LNCAP (cell line): ENCODE results near the gene B4GALT2.

Experiments used
- CTCF ChIP-seq: fragments of 450-650 bp; IDR thresholded peaks from 2 replicates; pipeline ENCODE4 v1.5.1; 2017; ENCODE audit warnings: mild to moderate bottlenecking

Gene B4GALT2

GRCh38 chr1:44025816-44026215 is 46.8 kb downstream of the B4GALT2 start:
- no peak for TF ChIP-seq CTCF

GRCh38 chr1:44027320-44027719 is 48.3 kb downstream of the B4GALT2 start:
- TF ChIP-seq CTCF: no peak

DNA sequence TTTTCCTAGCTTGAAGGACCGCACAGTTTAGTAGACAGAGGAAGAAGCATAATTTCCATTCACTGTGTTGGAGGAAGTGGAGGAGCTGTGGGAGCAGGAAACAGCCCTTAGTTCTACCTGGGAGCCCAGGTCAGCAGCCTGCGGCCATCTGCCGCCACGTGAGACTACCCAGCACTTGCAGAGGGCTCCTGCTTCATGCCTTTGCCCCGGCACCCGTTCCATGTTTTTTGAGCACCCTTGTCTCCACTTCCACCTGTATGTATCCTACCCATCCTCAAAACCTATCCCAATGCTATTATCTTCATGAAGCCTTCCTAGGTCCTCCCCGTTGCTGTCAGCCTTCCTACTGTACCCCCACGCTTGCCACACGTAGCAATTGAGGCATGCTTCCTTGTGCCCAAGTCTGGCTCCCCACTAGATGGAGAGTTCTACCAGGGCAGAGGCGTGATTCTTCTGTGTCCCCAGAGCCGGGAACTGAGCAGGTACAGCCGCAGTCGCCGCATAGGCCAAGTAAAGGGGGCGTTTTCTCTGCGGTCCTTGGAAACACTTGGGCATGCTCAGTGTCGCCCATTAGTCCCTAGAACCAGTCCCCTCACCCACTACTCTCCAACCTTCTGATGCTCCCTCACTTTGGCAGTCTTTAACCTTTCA is 50.4 kb downstream of the B4GALT2 start:
- no peak for TF ChIP-seq CTCF

- no peak for TF ChIP-seq CTCF
Measured at GRCh38 chr1:44029911-44030604, 51.0 kb downstream of the B4GALT2 start.

GRCh38 chr1:44030605-44031251 is 51.7 kb downstream of the B4GALT2 start:
- TF ChIP-seq CTCF: no peak

DNA sequence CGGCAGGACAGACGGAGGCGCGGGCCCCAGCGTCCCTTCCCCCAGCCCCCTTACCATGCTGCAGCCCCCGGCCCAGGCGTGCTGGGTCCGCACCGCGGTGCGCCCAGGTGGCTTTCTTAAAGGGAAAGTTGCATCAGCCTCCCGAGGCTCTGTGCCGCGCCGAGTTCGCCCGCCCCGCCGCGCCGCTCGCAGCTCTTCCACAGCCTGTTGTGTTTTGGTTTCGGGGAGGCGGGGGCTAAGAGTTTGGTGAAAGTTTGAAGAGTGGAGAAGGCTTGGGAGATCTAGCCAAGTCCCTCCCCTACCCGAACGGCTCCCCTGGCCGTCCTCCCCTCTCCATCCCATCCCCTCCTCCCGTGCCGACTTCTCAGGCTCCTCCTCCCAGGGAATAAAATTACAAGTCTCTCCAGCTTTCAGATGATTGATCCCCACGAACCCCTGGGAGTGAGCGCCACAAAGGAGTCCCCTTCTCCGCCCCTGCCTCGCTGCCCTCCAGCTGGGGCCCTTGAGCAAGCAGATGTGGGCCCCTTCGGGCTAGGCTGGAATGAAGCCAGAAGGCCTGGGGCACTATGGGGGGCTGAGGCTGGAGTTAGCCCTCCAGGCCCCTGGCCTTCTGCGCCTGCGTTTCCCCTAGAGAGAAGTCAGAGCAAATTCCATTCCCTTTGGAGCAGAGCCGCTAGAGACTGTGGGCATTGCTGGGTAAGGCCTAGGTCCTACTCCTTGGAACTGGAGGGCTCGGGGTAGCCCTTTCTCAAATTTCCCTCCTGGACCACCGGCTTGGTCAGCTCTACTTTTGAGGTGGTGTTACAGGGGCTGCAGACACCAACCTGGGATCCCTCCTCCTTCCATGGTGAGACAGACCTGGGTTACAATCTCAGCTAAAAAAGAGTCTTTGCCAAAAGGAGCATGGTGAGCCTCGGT is 52.5 kb downstream of the B4GALT2 start, which contains the start of gene SLC6A9:
SLC6A9 (minus strand) TSS at position 211 of the 918 bp plus-strand sequence. CDS start 7,185 bp downstream, outside the sequence.
- no peak for TF ChIP-seq CTCF
